GM19372 (cell line): ENCODE measurements around the gene MYL4.
"Not testable (repeated sequence)": the region's sequence is repeated elsewhere in the genome, so short reads cannot be mapped to it uniquely, and the experiment has no call there.

Source experiments
- ATAC-seq: cut with Tn5 transposase; IDR thresholded peaks from one replicate; pipeline ENCODE4 v1.9.1; 2021; ENCODE audit warnings: mild to moderate bottlenecking, low read depth, moderate library complexity; ENCODE audit not compliant: unreplicated experiment

Gene MYL4

DNA sequence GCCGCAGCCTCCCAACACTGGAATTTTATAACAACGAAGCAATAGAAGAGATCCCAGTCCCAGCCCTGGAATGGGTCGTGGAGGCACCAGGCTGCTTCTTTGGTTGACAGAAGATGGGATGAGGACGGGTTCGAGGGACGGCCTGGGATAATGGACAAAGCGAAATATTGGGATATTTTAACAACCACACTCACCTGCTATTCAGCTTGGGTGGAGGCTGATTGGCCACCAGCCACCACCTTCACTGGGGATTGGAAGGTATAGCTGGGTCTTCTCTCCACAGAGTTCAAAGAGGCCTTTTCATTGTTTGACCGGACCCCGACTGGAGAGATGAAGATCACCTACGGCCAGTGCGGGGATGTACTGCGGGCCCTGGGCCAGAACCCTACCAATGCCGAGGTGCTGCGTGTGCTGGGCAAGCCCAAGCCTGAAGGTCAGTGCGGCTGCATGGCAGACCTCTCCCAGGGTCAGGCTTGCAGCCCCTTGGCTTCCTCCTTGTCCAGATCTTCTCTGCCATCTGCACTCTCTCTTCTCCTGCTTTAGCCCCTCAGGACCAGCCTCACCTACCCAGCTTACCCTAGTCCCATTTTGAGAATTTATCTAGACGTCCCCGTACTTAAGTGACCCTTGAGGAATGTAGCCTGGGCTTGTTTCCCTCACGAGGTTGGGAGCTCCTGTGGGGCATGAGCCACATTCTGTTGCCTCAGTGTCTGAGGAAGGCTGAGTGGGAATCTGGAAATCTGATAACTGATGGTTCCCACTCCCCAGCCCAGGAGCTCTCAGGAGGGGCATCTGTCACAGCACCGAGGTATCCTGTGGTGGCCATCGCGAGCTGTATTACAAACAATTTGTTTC is 10.7 kb downstream of the MYL4 start:
- ATAC-seq = no peak

DNA sequence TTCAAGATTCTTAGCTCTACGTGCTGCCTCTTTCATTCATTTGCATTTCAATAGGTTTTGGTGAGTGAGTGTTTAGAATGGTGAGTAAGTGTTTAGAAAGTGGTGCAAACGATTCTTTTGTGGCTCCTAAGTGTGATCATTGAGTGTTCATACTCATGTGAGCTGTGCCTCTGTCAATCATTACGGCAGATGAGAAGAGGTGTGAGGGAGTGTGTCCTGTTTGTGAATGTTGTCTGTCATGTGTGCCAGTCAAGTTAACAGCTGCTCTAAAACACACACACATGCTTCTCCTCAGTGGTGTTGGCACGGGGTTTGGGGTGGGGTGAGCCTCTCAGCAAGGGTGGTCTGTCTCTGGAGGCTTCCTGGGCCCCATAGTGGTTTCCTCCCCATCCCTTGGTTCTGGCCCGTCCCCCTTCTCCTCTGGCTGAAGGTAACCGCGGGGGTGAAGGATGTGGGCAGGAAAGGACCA is 11.4 kb downstream of the MYL4 start:
- ATAC-seq = no peak

DNA sequence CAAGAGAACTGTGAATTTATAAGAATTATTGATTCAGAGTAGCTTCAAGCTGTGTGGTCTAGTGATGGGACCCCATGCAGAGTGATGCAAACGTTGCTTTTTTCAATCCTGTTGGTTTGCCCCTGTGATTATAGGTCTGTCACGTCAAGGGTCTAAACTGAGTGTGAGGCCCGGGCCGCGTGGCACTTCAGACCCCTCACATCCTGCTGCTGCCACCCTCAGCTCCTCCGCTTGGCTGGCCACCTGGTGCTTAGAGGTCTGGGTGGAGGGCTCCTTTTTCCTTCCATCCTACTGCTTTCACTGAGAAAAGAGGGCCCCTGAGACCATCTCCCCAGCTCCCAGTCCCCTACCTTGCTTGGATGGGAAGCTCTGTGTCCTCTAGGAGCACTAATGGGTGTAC is 12.0 kb downstream of the MYL4 start:
- no peak for ATAC-seq

DNA sequence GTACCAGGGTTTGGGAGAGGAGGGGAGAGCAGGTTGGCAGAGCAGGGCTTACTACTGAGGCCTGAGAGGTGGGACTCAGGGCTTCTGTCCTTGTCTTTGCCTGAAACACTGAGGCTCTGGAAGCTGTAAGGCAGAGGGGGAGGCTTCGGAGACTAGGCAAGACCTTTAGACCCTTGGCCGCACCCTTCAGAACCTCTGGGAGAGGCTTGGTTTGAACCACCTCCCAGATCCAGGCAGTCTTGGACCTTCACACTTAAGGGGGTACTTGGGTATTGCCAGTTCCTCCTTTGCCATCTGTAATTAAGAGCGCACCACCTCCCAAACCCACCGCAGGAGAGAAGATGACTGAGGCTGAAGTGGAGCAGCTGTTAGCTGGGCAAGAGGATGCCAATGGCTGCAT is 12.9 kb downstream of the MYL4 start:
- ATAC-seq = no peak

DNA sequence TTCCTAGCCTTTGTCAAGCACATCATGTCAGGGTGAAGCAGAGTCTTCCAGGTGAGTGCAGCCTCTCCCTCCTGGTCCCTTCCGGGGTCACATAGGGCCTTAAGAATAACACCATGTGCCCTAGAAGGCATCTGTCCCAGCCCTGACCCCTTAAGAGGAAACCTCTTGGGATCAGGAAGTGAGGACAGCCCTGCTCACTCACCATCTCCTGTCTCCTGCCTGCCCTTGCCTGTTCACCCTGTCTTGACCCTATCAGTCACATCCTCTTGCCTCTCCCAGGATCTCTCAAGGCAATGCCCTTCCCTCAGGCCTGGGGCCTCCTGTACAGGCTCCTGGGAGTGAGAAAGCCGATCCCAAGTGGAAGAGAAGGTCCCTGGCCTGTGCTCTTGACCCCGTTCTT is 13.9 kb downstream of the MYL4 start:
- ATAC-seq = no peak

DNA sequence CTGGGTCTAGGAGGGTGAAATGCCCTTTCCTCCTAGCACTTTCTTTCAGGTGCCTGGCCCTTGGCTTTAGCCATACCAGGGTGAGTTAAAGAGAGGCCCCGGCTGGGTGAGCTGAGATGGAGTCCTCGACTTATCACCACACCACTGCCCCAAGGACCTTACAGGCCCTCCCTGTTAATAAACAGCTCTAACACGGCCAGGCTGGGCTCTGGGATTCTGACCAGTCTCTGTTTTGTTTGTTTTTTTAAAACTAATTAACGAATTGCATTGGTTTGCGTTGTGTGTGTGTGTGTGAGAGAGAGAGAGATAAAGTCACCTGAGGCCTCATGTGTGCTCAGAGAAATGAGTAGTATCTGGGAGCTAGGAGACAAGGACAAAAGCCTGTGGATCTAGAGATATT is 14.3 kb downstream of the MYL4 start:
- ATAC-seq = no peak

DNA sequence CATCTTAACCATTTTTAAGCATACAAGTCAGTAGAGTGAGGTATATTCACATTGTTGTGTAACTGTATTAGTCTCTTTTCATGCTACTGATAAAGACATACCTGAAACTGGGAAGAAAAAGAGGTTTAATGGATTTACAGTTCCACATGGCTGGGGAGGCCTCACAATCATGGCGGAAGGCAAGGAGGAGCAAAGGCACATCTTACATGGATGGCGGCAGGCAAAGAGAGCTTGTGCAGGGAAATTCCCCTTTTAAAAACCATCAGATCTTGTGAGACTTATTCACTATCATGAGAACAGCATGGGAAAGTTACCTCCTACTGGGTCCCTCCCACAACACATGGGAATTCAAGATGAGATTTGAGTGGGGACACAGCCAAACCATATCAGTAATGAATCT is 14.9 kb downstream of the MYL4 start:
- ATAC-seq = not testable (repeated sequence)

DNA sequence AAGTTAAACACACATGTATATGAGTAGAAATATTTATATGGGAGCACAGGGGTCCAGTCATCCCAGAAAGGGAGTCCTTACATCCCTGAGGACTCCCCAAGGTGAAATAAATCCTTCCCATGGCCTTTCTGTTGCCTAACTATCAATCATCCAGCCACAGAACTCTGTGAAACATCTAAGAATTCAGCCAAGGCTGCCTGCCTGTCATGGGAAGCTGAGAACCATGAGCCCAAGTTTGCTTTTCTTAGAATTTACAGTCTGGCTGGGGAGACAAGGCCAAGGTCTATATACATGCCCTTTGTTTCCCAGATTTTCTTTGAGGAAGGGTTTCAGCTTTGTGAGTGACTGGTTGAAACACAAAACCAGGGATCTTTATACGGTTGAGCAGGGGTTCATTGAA is 15.8 kb downstream of the MYL4 start:
- no peak for ATAC-seq

DNA sequence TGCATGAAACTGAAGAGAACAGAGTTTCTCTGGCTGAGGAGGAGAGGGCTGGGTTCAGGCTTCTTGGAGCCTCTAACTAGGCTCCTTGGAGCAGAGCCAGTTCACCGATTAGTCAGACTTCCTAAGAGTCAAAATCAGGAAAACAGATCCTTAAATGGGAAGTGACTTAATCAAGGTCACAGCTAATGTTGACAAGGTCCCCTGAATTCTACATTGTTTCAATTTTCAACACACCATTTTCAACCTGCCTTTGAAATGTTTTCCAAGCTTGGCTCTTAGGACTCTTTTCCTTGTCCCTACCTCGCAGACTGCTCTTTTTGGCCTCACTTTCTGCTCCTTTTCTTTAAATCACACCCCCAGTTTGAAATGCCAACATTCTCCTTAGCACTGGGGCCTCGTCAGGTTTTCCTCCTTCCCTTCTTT is 16.3 kb downstream of the MYL4 start:
- ATAC-seq = no peak

DNA sequence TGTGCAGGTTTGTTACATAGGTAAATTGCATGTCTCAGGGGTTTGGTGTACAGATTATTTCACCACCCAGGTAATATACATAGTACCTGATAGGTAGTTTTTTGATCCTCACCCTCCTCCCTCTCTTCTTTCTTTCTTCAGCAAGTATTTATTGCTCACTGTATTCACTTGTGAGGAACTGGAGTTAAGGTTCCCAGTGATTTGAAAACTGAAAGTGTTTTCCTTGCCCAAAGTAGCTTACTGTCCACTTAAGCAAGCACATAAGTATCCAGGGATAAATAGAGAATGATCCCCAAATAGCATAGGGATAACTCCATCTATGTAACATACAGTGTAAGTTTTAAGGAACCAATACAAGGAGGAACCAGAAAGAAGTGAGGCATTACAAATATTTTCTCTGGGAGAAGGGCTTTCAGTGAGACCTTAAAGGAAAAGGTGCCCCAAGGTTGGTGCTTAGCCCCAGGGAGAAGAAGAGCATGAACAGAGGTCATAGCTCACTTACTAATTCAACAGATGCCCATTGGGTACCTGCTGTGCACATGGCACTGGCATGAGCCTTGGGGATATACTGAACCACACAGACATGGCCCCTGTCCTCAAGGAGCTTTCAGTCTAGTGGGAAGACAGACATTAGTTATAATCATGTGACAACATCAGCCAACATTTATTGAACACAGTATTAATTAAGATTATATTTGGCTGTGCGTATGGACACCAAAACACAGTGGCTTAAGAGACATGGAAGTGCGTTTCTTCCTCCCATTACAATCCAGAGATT is 17.0 kb downstream of the MYL4 start:
- no peak for ATAC-seq

DNA sequence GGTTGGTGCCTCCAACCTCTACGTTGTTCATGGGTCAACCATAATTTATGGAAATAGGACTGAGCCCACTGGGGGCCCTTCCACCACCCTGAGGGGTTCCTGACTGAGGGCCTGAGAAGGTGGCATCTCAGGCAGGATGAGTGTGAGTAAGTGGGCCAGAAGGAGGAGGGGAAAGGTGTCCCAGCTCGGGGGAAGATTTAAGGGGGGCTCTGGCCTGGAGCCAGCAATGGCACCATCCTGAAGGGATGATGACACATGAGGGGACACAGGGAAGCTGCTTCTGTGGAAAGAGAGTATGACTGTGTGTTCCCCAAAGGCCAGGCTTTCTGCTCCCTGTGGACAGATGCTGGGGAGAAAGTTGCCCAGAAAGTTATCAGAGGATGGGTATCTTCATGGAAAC is 18.7 kb downstream of the MYL4 start:
- no peak for ATAC-seq

DNA sequence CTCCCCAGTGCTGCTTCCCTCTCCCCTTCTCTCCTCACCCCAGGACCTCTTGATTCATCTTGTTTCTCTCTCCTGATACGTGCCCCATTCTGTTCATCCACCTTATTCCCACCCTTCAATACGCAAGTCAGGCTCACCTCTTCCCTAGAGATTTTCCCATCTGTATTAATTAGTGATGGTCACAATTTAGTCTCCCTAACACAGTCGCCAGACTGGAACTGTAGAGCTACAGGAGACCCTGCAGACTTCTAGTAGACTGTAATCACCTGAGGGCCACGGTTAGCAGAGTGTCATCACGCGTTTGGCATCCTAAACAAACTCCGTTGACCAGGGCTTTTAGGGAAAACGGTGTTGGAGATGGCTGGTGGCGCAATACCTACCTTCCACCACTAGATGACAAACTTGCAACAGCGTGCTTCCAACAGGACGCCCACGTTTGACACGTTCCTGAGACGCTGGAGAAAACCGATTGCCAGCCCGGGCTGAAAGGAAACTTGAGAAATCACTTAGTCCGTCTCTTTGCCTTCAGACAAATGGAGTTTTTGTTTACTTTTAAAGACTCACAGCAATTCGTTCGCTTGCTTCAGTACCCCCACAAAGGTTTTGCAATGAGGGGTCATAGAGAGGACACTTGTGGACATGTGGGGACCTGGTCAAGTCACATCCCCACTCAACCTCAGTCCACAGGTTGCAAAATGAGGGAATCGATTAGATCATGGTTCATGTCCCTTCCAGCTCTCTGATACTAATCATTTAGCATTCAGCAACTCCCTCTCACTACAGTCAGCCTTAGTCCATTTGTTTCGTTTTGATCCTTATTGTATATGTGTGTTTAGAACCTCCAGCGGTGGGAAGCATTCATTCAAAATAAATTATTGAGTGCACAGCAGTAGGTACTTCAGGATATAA is 20.6 kb downstream of the MYL4 start:
- ATAC-seq = no peak

DNA sequence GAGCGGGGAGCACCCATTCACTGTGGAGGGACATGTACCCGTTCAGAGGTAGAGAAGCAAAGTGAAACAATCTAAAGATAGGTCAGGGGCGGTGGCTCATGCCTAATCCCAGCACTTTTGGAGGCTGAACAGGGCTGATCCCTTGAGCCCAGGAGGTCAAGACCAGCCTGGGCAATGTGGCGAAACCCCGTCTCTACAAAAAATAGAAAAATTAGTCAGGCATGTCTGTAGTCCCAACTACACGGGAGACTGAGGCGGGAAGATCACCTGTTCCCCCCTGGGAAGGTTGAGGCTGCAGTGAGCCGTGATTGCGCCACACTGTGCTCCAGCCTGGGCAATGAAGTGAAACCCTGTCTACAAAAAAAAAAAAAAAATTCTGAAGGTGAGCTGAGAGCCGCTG is 21.7 kb downstream of the MYL4 start:
- ATAC-seq = no peak

DNA sequence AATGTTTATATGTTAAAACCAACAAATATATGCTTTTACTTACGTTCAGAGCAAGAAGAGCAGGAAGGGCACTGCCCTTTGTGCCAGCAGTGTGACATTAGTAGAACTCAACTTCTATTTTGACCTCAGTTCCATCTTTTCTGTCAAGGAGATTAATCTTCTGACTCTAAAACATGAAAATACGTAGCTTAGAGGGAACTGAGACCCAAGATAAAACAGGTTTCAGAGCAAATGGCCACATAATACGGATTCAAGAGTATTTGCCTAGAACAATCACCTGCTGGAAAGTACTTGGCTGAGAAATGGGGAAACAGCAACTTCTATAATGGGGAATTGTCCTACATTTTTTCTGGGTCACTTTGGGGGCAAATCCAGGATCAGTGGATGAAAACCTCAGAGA is 22.2 kb downstream of the MYL4 start:
- ATAC-seq = no peak

DNA sequence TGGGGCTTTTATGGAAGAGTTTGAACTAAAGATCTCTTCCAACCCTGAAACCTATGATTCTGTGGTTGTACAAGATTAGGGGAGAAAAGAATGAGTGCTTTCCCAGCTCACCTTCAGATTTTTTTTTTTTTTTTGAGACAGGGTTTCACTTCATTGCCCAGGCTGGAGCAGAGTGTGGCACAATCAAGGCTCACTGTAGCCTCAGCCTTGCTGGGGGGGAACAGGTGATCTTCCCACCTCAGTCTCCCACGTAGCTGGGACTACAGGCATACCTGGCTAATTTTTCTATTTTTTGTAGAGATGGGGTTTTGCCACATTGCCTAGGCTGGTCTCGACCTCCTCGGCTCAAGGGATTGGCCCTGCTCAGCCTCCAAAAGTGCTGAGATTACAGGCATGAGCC is 22.7 kb downstream of the MYL4 start:
- ATAC-seq = no peak

DNA sequence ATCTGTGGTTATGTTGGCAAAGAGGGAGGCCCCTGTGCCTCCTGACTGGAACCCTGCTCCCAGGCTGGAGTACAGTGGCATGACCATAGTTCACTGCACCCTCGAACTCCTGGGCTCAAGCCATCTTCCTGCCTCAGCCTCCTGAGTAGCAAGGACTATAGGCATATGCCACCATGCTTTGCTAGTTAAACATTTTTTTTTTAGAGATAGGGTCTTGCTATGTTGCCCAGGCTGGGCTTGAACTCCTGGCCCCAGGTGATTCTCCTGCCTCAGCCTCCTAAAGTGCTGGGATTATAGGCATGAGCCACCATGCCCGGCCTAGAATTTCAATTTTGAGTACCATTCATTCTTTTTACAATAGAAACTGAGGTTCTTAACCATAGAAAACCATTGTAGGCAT is 23.3 kb downstream of the MYL4 start:
- ATAC-seq = no peak

DNA sequence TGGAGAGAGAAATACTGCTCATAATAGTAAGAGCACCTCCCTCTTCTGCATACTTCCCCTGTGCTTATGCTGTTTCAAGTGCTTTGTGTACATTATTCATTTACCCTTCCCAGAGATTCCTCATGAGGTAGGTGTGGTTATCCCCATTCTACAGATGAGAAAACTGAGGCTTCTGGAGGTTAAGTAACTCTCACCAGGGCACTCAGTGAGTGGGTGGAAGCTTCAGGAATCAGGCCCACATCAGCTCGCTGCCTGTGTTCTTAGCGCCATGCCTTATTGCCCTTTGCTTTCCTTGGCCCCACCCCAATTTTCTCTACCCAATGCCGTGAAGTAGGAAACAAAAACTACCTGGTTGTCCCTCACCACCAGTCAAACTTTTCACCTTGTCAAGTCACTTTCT is 26.4 kb downstream of the MYL4 start:
- ATAC-seq = no peak

DNA sequence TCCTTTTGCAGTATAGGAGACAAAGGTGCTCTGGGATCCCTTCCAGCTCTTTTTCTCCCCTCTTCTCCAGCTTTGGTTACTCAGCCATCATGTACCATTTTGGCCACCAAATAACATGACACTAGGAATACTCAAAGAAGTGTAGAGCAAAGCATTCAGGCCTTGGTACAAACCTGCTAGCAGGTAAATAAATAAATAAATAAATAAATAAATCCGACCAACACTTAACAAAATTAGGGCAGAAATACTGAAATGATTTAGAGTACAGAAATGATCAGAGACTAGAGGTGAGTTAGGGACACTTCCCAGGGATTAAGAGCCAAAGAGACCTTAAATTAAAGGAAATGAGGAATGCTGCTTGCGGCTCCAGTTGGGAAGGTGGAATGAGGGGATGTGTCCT is 26.8 kb downstream of the MYL4 start:
- ATAC-seq = no peak

DNA sequence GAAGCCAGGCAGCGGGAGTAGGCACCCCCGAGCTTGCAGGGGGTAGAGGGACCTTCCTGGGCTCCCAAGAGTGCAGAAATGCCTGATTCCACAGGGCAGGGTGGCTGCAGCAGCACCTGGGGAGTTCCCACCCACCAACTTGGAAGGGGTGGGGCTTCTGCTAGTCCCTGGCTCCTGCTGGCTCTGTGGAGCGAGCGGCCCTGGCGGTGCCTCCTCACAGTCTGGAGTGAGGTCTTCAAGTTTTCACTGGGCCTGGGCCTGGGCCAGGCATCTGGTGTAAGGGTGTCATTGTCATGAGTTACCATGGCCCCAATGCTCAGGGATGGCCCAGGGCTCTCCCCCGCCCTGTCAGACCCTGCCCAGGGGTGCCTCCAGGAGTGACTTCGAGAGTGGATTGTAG is 28.7 kb downstream of the MYL4 start:
- ATAC-seq = no peak

DNA sequence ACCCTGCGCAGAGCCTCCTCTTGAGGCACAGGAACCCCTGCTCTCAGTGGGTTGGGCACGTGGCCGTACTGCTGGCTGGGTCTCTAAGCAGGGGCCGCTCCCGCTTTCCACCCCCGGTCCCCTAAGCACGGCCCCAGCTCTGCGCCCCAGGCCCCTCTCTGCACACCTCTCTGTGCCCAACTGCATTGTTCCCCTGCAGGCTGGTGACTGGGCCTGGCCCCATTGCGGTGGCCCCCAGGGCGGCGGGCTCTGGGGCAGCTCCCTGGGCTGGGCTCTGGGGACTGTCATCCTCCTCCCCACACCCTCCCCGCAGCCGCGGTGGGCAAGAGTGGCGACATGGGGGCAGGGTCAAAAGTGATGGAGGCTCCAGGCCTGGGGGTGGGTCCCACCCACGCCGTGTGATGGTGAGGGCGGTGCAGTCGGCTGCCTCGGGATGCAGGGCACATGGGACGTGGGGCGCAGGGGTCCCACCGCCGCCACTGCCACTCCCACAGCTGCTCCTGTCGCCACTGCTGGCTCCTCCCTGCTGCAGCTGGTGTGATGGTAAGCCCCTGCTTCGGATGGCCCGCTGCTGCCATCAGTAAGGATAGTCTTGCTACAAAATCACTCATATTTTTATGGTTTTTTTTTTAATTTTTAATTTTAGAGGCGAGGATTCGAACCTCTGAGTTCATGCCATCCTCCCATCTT is 29.3 kb downstream of the MYL4 start:
- ATAC-seq = no peak
